Ishikawa (cell line): ENCODE measurements around the gene RNMT.
A peak's percentile ranks its signal among the peaks of the same experiment; 100 is the strongest.

Experiments used
- CEBPB ChIP-seq: IDR thresholded peaks from 2 replicates; pipeline ENCODE4 v1.6.1; 2012
- CREB1 ChIP-seq: IDR thresholded peaks from 2 replicates; pipeline ENCODE4 v1.6.1; 2012; ENCODE audit warnings: low read depth
- EGR1 ChIP-seq: IDR thresholded peaks from 2 replicates; pipeline ENCODE4 v1.6.1; 2012
- EP300 ChIP-seq: IDR thresholded peaks from 2 replicates; pipeline ENCODE4 v1.6.1; 2012; ENCODE audit warnings: borderline replicate concordance
- FOXM1 ChIP-seq: IDR thresholded peaks from 2 replicates; pipeline ENCODE4 v1.6.1; 2012; ENCODE audit warnings: low read depth, borderline replicate concordance
- MAX ChIP-seq: IDR thresholded peaks from 2 replicates; pipeline ENCODE4 v1.6.1; 2012
- NFIC ChIP-seq: IDR thresholded peaks from 2 replicates; pipeline ENCODE4 v1.6.1; 2012
- RAD21 ChIP-seq: IDR thresholded peaks from 2 replicates; pipeline ENCODE4 v1.6.1; 2012; ENCODE audit warnings: low read depth
- TAF1 ChIP-seq: IDR thresholded peaks from 2 replicates; pipeline ENCODE4 v1.6.1; 2012; ENCODE audit warnings: low read depth, mild to moderate bottlenecking
- TCF12 ChIP-seq: IDR thresholded peaks from 2 replicates; pipeline ENCODE4 v1.6.1; 2012; ENCODE audit warnings: low read depth
- TEAD4 ChIP-seq: IDR thresholded peaks from 2 replicates; pipeline ENCODE4 v1.6.1; 2012
- USF1 ChIP-seq: IDR thresholded peaks from 2 replicates; pipeline ENCODE4 v1.6.1; 2012
- YY1 ChIP-seq: IDR thresholded peaks from 2 replicates; pipeline ENCODE4 v1.6.1; 2012; ENCODE audit warnings: low read depth
- ZBTB7A ChIP-seq: IDR thresholded peaks from 2 replicates; pipeline ENCODE4 v1.6.1; 2012; ENCODE audit warnings: low read depth
- TF ChIP-seq, protein P1 (sequence below): IDR thresholded peaks from 2 replicates; pipeline ENCODE4 v1.6.1; 2012; ENCODE audit warnings: low read depth, mild to moderate bottlenecking

RNMT gene

GRCh38 chr18:13688191-13689136 lies 38.0 kb upstream of the RNMT start:
- TF ChIP-seq ZBTB7A (no peak), YY1 (no peak), TCF12 (no peak), EGR1 (no peak), CREB1 (no peak), USF1 (no peak), NFIC (no peak), CEBPB (no peak), FOXM1 (no peak), TAF1 (no peak), MAX (no peak), RAD21 (no peak), EP300 (no peak), TEAD4 (no peak)
- TF ChIP-seq, protein P1, sequence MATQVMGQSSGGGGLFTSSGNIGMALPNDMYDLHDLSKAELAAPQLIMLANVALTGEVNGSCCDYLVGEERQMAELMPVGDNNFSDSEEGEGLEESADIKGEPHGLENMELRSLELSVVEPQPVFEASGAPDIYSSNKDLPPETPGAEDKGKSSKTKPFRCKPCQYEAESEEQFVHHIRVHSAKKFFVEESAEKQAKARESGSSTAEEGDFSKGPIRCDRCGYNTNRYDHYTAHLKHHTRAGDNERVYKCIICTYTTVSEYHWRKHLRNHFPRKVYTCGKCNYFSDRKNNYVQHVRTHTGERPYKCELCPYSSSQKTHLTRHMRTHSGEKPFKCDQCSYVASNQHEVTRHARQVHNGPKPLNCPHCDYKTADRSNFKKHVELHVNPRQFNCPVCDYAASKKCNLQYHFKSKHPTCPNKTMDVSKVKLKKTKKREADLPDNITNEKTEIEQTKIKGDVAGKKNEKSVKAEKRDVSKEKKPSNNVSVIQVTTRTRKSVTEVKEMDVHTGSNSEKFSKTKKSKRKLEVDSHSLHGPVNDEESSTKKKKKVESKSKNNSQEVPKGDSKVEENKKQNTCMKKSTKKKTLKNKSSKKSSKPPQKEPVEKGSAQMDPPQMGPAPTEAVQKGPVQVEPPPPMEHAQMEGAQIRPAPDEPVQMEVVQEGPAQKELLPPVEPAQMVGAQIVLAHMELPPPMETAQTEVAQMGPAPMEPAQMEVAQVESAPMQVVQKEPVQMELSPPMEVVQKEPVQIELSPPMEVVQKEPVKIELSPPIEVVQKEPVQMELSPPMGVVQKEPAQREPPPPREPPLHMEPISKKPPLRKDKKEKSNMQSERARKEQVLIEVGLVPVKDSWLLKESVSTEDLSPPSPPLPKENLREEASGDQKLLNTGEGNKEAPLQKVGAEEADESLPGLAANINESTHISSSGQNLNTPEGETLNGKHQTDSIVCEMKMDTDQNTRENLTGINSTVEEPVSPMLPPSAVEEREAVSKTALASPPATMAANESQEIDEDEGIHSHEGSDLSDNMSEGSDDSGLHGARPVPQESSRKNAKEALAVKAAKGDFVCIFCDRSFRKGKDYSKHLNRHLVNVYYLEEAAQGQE, result no peak

DNA sequence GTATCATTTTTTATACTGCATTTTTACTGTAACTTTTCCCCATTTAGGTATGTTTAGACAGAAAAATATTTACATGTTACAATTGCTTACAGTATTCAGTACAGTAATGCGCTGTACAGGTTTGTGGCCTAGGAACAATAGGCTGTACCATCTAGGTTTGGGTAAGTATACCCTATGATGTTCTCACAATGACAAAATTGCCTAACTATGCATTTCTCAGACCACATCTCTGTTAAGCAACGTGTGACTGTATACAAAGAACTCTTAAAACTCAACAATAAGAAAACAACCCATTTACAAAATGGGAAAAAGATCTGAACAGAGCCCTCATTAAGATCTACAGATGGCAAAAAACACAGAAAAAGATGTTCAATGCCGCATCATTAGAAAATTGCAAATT lies 29.5 kb upstream of the RNMT start:
- TF ChIP-seq CEBPB (no peak), ZBTB7A (no peak), MAX (no peak), USF1 (no peak), FOXM1 (no peak), YY1 (no peak)

- TF ChIP-seq CEBPB (no peak), RAD21 (no peak), EGR1 (no peak), TCF12 (no peak), CREB1 (no peak), USF1 (no peak), TAF1 (no peak), MAX (no peak), YY1 (no peak), ZBTB7A (no peak), EP300 (no peak), NFIC (no peak), TEAD4 (no peak), FOXM1 (no peak)
- TF ChIP-seq, protein P1, result no peak
Measured at GRCh38 chr18:13700153-13700552, 26.3 kb upstream of the RNMT start.

- TF ChIP-seq USF1 (0 out of 2 replicates have a peak, but pooled peaks have one; percentile 32), RAD21 (no peak)
Measured at GRCh38 chr18:13703899-13704298, 22.6 kb upstream of the RNMT start.

- TF ChIP-seq CREB1, result no peak
Measured at GRCh38 chr18:13710414-13710831, 16.1 kb upstream of the RNMT start.
